ENCODE measurements around the gene SORD.

GRCh38 chr15:45023659-45024225 lies 747 bp downstream of the SORD start:
- no peak for TF ChIP-seq CTCF (IDR thresholded peaks at IDR 0.05)
- TF ChIP-seq POLR2A (IDR thresholded peaks at IDR 0.05; ENCODE audit: low read depth) = no peak

All from esophagus muscularis mucosa (tissue), 3 donors.